Gastrocnemius medialis (tissue), 4 donors: ENCODE data around the gene RNF141. TPM values are rescaled to one million over a fixed set of nuclear protein-coding genes. Genes with fewer than 3 reads are reported as not detected.

Experiments
- ATAC-seq, 2 donors: fragments of 150-250 bp; one replicate each; pipeline ENCODE4 v1.9.1; 2016
- DNase-seq, 2 donors: peaks; one replicate each; pipeline ENCODE4 v3.0.0-alpha.2; 2019
- H3K27ac ChIP-seq, 4 donors: fragments of 200-600 bp; sonication (generic); 1 replicate in 1 of 4; 2 replicates in 3 of 4; pipeline ENCODE4 v1.5.1; 2016 to 2018; ENCODE audit warnings: mild to moderate bottlenecking in 2 of 4, moderate library complexity in 1 of 4
- H3K27me3 ChIP-seq, 3 donors: fragments of 200-600 bp; sonication (generic) in 2 of 3; 1 replicate in 1 of 3; 2 replicates in 2 of 3; pipeline versions ENCODE4 v1.5.1 to v1.6.0; 2016 to 2019; ENCODE audit warnings: mild to moderate bottlenecking in 1 of 3, moderate library complexity in 1 of 3
- H3K36me3 ChIP-seq, 2 donors: fragments of 200-600 bp; sonication (generic) in 1 of 2; one replicate each; pipeline ENCODE4 v1.5.1; 2017 to 2018
- H3K4me1 ChIP-seq, 2 donors: fragments of 200-600 bp; sonication (generic) in 1 of 2; one replicate each; pipeline ENCODE4 v1.5.1; 2016 to 2017; ENCODE audit warnings: mild to moderate bottlenecking in 2 of 2
- H3K4me3 ChIP-seq, 4 donors: fragments of 200-600 bp; sonication (generic) in 3 of 4; 1 replicate in 1 of 4; 2 replicates in 3 of 4; pipeline ENCODE4 v1.5.1; 2016 to 2019; ENCODE audit warnings: mild to moderate bottlenecking in 2 of 4
- H3K9me3 ChIP-seq, 3 donors: fragments of 200-600 bp; sonication (generic) in 2 of 3; 1 replicate in 1 of 3; 2 replicates in 2 of 3; pipeline ENCODE4 v1.5.1; 2016 to 2019
- CTCF ChIP-seq, 5 experiments: fragments of 450-650 bp in 3 of 5; fragments of 200-600 bp in 2 of 5; sonication (generic) in 2 of 5; IDR thresholded peaks in 4 of 5; conservative IDR thresholded peaks in 1 of 5; 1 replicate in 4 of 5; 2 replicates in 1 of 5; pipeline ENCODE4 v1.5.1; 2016 to 2019; ENCODE audit warnings: antibody characterized with exemption in 5 of 5, mild to moderate bottlenecking in 3 of 5, moderate library complexity in 3 of 5
- POLR2A ChIP-seq, 2 donors: fragments of 450-650 bp; IDR thresholded peaks; one replicate each; pipeline ENCODE4 v1.6.1; 2017; ENCODE audit warnings: antibody characterized with exemption in 2 of 2, mild to moderate bottlenecking in 2 of 2, moderate library complexity in 2 of 2
- in situ Hi-C, 4 donors: fragments of 200-750 bp; cut with MboI; loops; one replicate each; pipeline versions ENCODE4 v1.15.0 to v1.8.0; 2017; ENCODE audit warnings: low sequenced_read_pairs in 4 of 4
- intact Hi-C: fragments of 100-400 bp; cut with DNase I; formaldehyde crosslinking; loops from one replicate; pipeline ENCODE4 v1.15.1; 2023; ENCODE audit warnings: low total_unique reads
- total RNA-seq, 4 donors: library from RNA; depleted of rRNA; stranded (reverse); fragments of >200 nt; gene quantifications; one replicate each; pipeline versions ENCODE4 v1.1.0 to v1.2.3, GENCODE V29; 2016

The RNF141 gene
- total RNA-seq, 4 donors from 2014 or later: 16.8 to 38.2 (median 19.0) TPM

GRCh38 chr11:10576035-10576398 is 35.0 kb upstream of the RNF141 start:
- peaks cover 22 to 49% of the 10 kb centered on the region in 2 donors for H3K4me1 ChIP-seq
- no peaks in the 10 kb centered on the region for H3K9me3 ChIP-seq
- no peak overlapping the region for H3K4me3 ChIP-seq
- H3K27ac ChIP-seq: peak overlapping the region in 2 of 4 donors; percentile 14 to 76
- ATAC-seq: peak; percentile 71 to 87
- DNase-seq: peak; percentile 44 to 56
- in situ Hi-C loops (no loop called here), intact Hi-C loops (no loop called here)
- H3K36me3 ChIP-seq: no peaks in the 10 kb centered on the region
- no peak for TF ChIP-seq CTCF (IDR thresholded peaks at IDR 0.05 in 4 of 5, conservative IDR thresholded peaks at IDR 0.05 in 1 of 5)
- no peak for TF ChIP-seq POLR2A (IDR thresholded peaks at IDR 0.05)
- H3K27me3 ChIP-seq: no peaks in the 10 kb centered on the region

- Histone ChIP-seq H3K36me3 (no peaks in the 10 kb centered on the region), H3K9me3 (no peaks in the 10 kb centered on the region), H3K27me3 (no peaks in the 10 kb centered on the region), H3K4me3 (no peak overlapping the region), H3K27ac (peak overlapping the region in 2 of 4 donors; percentile 14 to 76), H3K4me1 (peaks cover 22 to 49% of the 10 kb centered on the region in 2 donors)
- TF ChIP-seq CTCF (IDR thresholded peaks at IDR 0.05 in 4 of 5, conservative IDR thresholded peaks at IDR 0.05 in 1 of 5): no peak
- no peak for TF ChIP-seq POLR2A (IDR thresholded peaks at IDR 0.05)
- DNase-seq (no peak), ATAC-seq (no peak)
- intact Hi-C loops (no loop called here), in situ Hi-C loops (no loop called here)
Observed at GRCh38 chr11:10575346-10576034, 34.5 kb upstream of the RNF141 start.

- no peak for TF ChIP-seq POLR2A (IDR thresholded peaks at IDR 0.05)
- TF ChIP-seq CTCF (IDR thresholded peaks at IDR 0.05 in 4 of 5, conservative IDR thresholded peaks at IDR 0.05 in 1 of 5): no peak
- no peaks in the 10 kb centered on the region for H3K27me3 ChIP-seq
- in situ Hi-C loops: no loop called here
- DNase-seq (no peak), ATAC-seq (no peak)
- no peaks in the 10 kb centered on the region for H3K36me3 ChIP-seq
- intact Hi-C loops: loop anchor here (5.0 kb wide), 1 partner anchor 79 kb away; no protein-coding TSS in a partner anchor
- H3K27ac ChIP-seq: peak overlapping the region; percentile 46 to 82 (median 64)
- H3K4me3 ChIP-seq: no peak overlapping the region
- H3K4me1 ChIP-seq: peaks cover 22 to 47% of the 10 kb centered on the region in 2 donors
- no peaks in the 10 kb centered on the region for H3K9me3 ChIP-seq
Observed at GRCh38 chr11:10573556-10573955, 32.6 kb upstream of the RNF141 start.

- peak overlapping the region; percentile 46 to 82 (median 64) for H3K27ac ChIP-seq
- H3K4me1 ChIP-seq: peaks cover 22 to 47% of the 10 kb centered on the region in 2 donors
- H3K27me3 ChIP-seq: no peaks in the 10 kb centered on the region
- no peaks in the 10 kb centered on the region for H3K9me3 ChIP-seq
- no peak overlapping the region for H3K4me3 ChIP-seq
- TF ChIP-seq CTCF (IDR thresholded peaks at IDR 0.05 in 4 of 5, conservative IDR thresholded peaks at IDR 0.05 in 1 of 5): no peak
- no peak for TF ChIP-seq POLR2A (IDR thresholded peaks at IDR 0.05)
- intact Hi-C loops: loop anchor here (5.0 kb wide), 1 partner anchor 79 kb away; no protein-coding TSS in a partner anchor
- in situ Hi-C loops: no loop called here
- peak in 1 of 2 donors; percentile 2 for ATAC-seq
- H3K36me3 ChIP-seq: no peaks in the 10 kb centered on the region
- no peak for DNase-seq
Observed at GRCh38 chr11:10573028-10573427, 32.0 kb upstream of the RNF141 start.
